Progenitor cell of endocrine pancreas (in vitro differentiated cells): Measurements from ENCODE around the gene ARHGEF1. TPM values are rescaled to one million over a fixed set of nuclear protein-coding genes. Genes with fewer than 3 reads are reported as not detected.
"Not testable (repeated sequence)": the region's sequence is repeated elsewhere in the genome, so short reads cannot be mapped to it uniquely, and the experiment has no call there.

Experiments used
- DNase-seq: peaks from one replicate; pipeline ENCODE4 v3.0.0; 2021; ENCODE audit warnings: low spot score; ENCODE audit not compliant: unreplicated experiment
- H3K27ac Mint-ChIP-seq: 2 replicates; pipeline ENCODE4 v1.8.0; 2021; ENCODE audit warnings: mild to moderate bottlenecking, moderate library complexity, mixed read lengths
- H3K27me3 Mint-ChIP-seq: 2 replicates; pipeline ENCODE4 v1.8.0; 2021; ENCODE audit warnings: mixed read lengths
- H3K36me3 Mint-ChIP-seq: 2 replicates; pipeline ENCODE4 v1.8.0; 2022; ENCODE audit warnings: mixed read lengths; ENCODE audit not compliant: insufficient read depth
- H3K4me1 Mint-ChIP-seq: 2 replicates; pipeline ENCODE4 v1.8.0; 2021; ENCODE audit warnings: low read depth, mixed read lengths
- H3K4me3 Mint-ChIP-seq: 2 replicates; pipeline ENCODE4 v1.8.0; 2021; ENCODE audit warnings: low read depth, mild to moderate bottlenecking, moderate library complexity, mixed read lengths
- H3K9me3 Mint-ChIP-seq: 2 replicates; pipeline ENCODE4 v1.8.0; 2021; ENCODE audit warnings: low read depth, mixed read lengths
- CTCF ChIP-seq: fragments of 200-600 bp; sonication (generic); IDR thresholded peaks from one replicate; pipeline ENCODE4 v1.5.0; 2021; ENCODE audit warnings: antibody characterized with exemption, mild to moderate bottlenecking; ENCODE audit not compliant: unreplicated experiment
- total RNA-seq: library from RNA; stranded (reverse); gene quantifications from 2 replicates; pipeline ENCODE4 v1.2.1, GENCODE V29; 2021

Gene ARHGEF1
- total RNA-seq, 1 donor from 2014 or later = 112 TPM

- Mint-ChIP-seq H3K9me3 (no peaks in the 10 kb centered on the region), H3K36me3 (peaks cover 14% of the 10 kb centered on the region), H3K4me3 (no peak overlapping the region), H3K4me1 (peaks cover 22% of the 10 kb centered on the region), H3K27me3 (peaks cover 3% of the 10 kb centered on the region), H3K27ac (no peak overlapping the region)
- peak; percentile 74 for DNase-seq
- peak; percentile 81 for TF ChIP-seq CTCF
These were observed 10.0 kb upstream of the ARHGEF1 start for GRCh38 chr19:41872775-41873647.

GRCh38 chr19:41875973-41876372 lies 7.0 kb upstream of the ARHGEF1 start:
- H3K9me3 Mint-ChIP-seq, H3K4me1 Mint-ChIP-seq, DNase-seq, H3K4me3 Mint-ChIP-seq, H3K27ac Mint-ChIP-seq, H3K36me3 Mint-ChIP-seq: not testable (repeated sequence)
- H3K27me3 Mint-ChIP-seq = peaks cover 12% of the 10 kb centered on the region

- TF ChIP-seq CTCF = no peak
- Mint-ChIP-seq H3K9me3 (no peaks in the 10 kb centered on the region), H3K4me3 (no peak within 1 kb of the TSS), H3K36me3 (peaks cover 2% of the 10 kb centered on the region), H3K27ac (no peak within 1 kb of the TSS), H3K27me3 (peaks cover 18% of the 10 kb centered on the region), H3K4me1 (no peaks in the 10 kb centered on the region)
- DNase-seq = no peak
These were observed 5.8 kb upstream of the ARHGEF1 start, which contains the start of gene CD79A for GRCh38 chr19:41876847-41877832. TSS of gene CD79A (plus strand) at chr19:41877279. CDS start at chr19:41877305, 26 bp downstream.

GRCh38 chr19:41877916-41878905 lies 4.8 kb upstream of the ARHGEF1 start:
- no peak for DNase-seq
- peaks cover 3% of the 10 kb centered on the region for H3K4me1 Mint-ChIP-seq
- TF ChIP-seq CTCF = no peak
- H3K27me3 Mint-ChIP-seq = peaks cover 24% of the 10 kb centered on the region
- H3K9me3 Mint-ChIP-seq = no peaks in the 10 kb centered on the region
- no peaks in the 10 kb centered on the region for H3K36me3 Mint-ChIP-seq
- H3K27ac Mint-ChIP-seq = no peak overlapping the region
- no peak overlapping the region for H3K4me3 Mint-ChIP-seq

GRCh38 chr19:41879080-41879479 lies 3.9 kb upstream of the ARHGEF1 start:
- no peak overlapping the region for H3K4me3 Mint-ChIP-seq
- no peak for DNase-seq
- no peaks in the 10 kb centered on the region for H3K36me3 Mint-ChIP-seq
- H3K27me3 Mint-ChIP-seq = peaks cover 30% of the 10 kb centered on the region
- peaks cover 3% of the 10 kb centered on the region for H3K4me1 Mint-ChIP-seq
- no peak overlapping the region for H3K27ac Mint-ChIP-seq
- no peak for TF ChIP-seq CTCF
- no peaks in the 10 kb centered on the region for H3K9me3 Mint-ChIP-seq
